SK-N-MC (cell line): ENCODE data around the gene FILIP1L.

ENCODE experiments used
- EZH2 ChIP-seq: fragments of 200-600 bp; sonication (generic); IDR thresholded peaks from one replicate; pipeline ENCODE4 v1.6.1; 2017; ENCODE audit warnings: antibody characterized with exemption
- POLR2AphosphoS5 ChIP-seq: IDR thresholded peaks from 2 replicates; pipeline ENCODE4 v1.6.1; 2012; ENCODE audit warnings: mild to moderate bottlenecking, low read depth, low read length, borderline replicate concordance

- TF ChIP-seq EZH2, result no peak
- TF ChIP-seq POLR2AphosphoS5, result no peak
Observed at GRCh38 chr3:100123112-100123511, 8.8 kb upstream of the FILIP1L start.
